ENCODE results near the gene SEC11A. TPM values are rescaled to one million over a fixed set of nuclear protein-coding genes. Genes with fewer than 3 reads are reported as not detected.

The SEC11A gene
- total and polyA plus RNA-seq, 4 donors = 56.7 to 90.2 (median 71.3) TPM

DNA sequence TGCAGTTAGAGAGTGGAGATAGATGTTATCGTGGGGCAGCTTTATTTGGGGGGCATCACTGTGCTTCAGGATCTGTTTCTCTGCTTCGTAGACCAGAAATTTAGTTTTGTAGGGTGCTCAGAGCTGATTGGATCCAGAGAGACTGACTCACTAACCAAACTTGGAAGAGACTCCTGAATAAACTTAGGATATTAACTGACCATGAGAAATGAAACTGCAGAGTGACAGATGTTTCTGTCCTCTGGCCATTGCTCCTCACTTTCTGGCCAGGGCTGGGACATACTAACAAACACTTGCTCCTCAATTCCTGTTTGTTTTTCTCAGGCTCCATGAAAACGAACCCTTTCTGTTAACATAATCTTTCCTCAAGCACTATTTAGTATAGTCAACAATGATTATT, 36.8 kb upstream of the SEC11A start:
- Histone ChIP-seq H3K4me3 (ENCODE audit: low read depth in 1 of 3, low read length in 3 of 3) (peak overlapping the region in 1 of 3 donors; percentile 6), H3K36me3 (ENCODE audit: control insufficient read depth in 4 of 4, insufficient read depth in 3 of 4, low read depth in 1 of 4, low read length in 3 of 4) (no peaks in the 10 kb centered on the region), H3K27me3 (ENCODE audit: control insufficient read depth in 4 of 4, insufficient read depth in 4 of 4, low read length in 3 of 4) (no peaks in the 10 kb centered on the region), H3K27ac (ENCODE audit: low read depth in 1 of 2, low read length in 2 of 2) (peak overlapping the region; percentile 63 to 93), H3K9me3 (ENCODE audit: control insufficient read depth in 4 of 4, low read length in 3 of 4) (no peaks in the 10 kb centered on the region), H3K4me1 (ENCODE audit: control insufficient read depth in 4 of 4, insufficient read depth in 4 of 4, low read length in 3 of 4) (peaks cover 25 to 73% (median 54%) of the 10 kb centered on the region in 4 donors), H3K9ac (ENCODE audit: low read depth in 1 of 2, low read length in 2 of 2) (peak overlapping the region in 1 of 2 donors; percentile 29)
- TF ChIP-seq, protein P1, sequence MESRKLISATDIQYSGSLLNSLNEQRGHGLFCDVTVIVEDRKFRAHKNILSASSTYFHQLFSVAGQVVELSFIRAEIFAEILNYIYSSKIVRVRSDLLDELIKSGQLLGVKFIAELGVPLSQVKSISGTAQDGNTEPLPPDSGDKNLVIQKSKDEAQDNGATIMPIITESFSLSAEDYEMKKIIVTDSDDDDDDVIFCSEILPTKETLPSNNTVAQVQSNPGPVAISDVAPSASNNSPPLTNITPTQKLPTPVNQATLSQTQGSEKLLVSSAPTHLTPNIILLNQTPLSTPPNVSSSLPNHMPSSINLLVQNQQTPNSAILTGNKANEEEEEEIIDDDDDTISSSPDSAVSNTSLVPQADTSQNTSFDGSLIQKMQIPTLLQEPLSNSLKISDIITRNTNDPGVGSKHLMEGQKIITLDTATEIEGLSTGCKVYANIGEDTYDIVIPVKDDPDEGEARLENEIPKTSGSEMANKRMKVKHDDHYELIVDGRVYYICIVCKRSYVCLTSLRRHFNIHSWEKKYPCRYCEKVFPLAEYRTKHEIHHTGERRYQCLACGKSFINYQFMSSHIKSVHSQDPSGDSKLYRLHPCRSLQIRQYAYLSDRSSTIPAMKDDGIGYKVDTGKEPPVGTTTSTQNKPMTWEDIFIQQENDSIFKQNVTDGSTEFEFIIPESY (IDR thresholded peaks at IDR 0.05) = no peak
- TF ChIP-seq HNF4A (conservative IDR thresholded peaks at IDR 0.05) (peak in 1 of 2 donors; percentile 44), RXRA (IDR thresholded peaks at IDR 0.05) (peak; percentile 18 to 56), TAF1 (conservative IDR thresholded peaks at IDR 0.05) (no peak), GABPA (IDR thresholded peaks at IDR 0.05 in 1 of 2, conservative IDR thresholded peaks at IDR 0.05 in 1 of 2) (no peak), SP1 (IDR thresholded peaks at IDR 0.05) (peak; percentile 14), RAD21 (IDR thresholded peaks at IDR 0.05) (peak in 1 of 2 donors; percentile 26)
- TF ChIP-seq, protein P2, sequence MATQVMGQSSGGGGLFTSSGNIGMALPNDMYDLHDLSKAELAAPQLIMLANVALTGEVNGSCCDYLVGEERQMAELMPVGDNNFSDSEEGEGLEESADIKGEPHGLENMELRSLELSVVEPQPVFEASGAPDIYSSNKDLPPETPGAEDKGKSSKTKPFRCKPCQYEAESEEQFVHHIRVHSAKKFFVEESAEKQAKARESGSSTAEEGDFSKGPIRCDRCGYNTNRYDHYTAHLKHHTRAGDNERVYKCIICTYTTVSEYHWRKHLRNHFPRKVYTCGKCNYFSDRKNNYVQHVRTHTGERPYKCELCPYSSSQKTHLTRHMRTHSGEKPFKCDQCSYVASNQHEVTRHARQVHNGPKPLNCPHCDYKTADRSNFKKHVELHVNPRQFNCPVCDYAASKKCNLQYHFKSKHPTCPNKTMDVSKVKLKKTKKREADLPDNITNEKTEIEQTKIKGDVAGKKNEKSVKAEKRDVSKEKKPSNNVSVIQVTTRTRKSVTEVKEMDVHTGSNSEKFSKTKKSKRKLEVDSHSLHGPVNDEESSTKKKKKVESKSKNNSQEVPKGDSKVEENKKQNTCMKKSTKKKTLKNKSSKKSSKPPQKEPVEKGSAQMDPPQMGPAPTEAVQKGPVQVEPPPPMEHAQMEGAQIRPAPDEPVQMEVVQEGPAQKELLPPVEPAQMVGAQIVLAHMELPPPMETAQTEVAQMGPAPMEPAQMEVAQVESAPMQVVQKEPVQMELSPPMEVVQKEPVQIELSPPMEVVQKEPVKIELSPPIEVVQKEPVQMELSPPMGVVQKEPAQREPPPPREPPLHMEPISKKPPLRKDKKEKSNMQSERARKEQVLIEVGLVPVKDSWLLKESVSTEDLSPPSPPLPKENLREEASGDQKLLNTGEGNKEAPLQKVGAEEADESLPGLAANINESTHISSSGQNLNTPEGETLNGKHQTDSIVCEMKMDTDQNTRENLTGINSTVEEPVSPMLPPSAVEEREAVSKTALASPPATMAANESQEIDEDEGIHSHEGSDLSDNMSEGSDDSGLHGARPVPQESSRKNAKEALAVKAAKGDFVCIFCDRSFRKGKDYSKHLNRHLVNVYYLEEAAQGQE (IDR thresholded peaks at IDR 0.05) = peak; percentile 58
- TF ChIP-seq, protein P3, sequence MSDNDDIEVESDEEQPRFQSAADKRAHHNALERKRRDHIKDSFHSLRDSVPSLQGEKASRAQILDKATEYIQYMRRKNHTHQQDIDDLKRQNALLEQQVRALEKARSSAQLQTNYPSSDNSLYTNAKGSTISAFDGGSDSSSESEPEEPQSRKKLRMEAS (IDR thresholded peaks at IDR 0.05) = no peak
- WGBS = 30% methylated on average over 3 of the region's 3 CpGs
- DNase-seq (ENCODE audit: low spot score) = no peak

- no peak for DNase-seq (ENCODE audit: low spot score)
- Histone ChIP-seq H3K9me3 (ENCODE audit: control insufficient read depth in 4 of 4, low read length in 3 of 4) (no peaks in the 10 kb centered on the region), H3K4me3 (ENCODE audit: low read depth in 1 of 3, low read length in 3 of 3) (peak overlapping the region in 1 of 3 donors; percentile 6), H3K9ac (ENCODE audit: low read depth in 1 of 2, low read length in 2 of 2) (peak overlapping the region in 1 of 2 donors; percentile 29), H3K27ac (ENCODE audit: low read depth in 1 of 2, low read length in 2 of 2) (peak overlapping the region; percentile 63 to 93), H3K36me3 (ENCODE audit: control insufficient read depth in 4 of 4, insufficient read depth in 3 of 4, low read depth in 1 of 4, low read length in 3 of 4) (no peaks in the 10 kb centered on the region), H3K27me3 (ENCODE audit: control insufficient read depth in 4 of 4, insufficient read depth in 4 of 4, low read length in 3 of 4) (no peaks in the 10 kb centered on the region), H3K4me1 (ENCODE audit: control insufficient read depth in 4 of 4, insufficient read depth in 4 of 4, low read length in 3 of 4) (peaks cover 25 to 74% (median 56%) of the 10 kb centered on the region in 4 donors)
- WGBS = 82% methylated on average over 1 of the region's 1 CpG
- TF ChIP-seq NR2F2 (IDR thresholded peaks at IDR 0.05) = no peak
- TF ChIP-seq, protein P1 (IDR thresholded peaks at IDR 0.05) = no peak
- TF ChIP-seq HNF4G (IDR thresholded peaks at IDR 0.05) = no peak
- no peak for TF ChIP-seq ATF3 (IDR thresholded peaks at IDR 0.05)
- no peak for TF ChIP-seq SP1 (IDR thresholded peaks at IDR 0.05)
- TF ChIP-seq FOXA2 (IDR thresholded peaks at IDR 0.05) = no peak
- TF ChIP-seq, protein P2 (IDR thresholded peaks at IDR 0.05) = no peak
- TF ChIP-seq GABPA (IDR thresholded peaks at IDR 0.05 in 1 of 2, conservative IDR thresholded peaks at IDR 0.05 in 1 of 2) = no peak
- TF ChIP-seq RAD21 (IDR thresholded peaks at IDR 0.05) = no peak
- TF ChIP-seq HNF4A (conservative IDR thresholded peaks at IDR 0.05) = no peak
- TF ChIP-seq, protein P4, sequence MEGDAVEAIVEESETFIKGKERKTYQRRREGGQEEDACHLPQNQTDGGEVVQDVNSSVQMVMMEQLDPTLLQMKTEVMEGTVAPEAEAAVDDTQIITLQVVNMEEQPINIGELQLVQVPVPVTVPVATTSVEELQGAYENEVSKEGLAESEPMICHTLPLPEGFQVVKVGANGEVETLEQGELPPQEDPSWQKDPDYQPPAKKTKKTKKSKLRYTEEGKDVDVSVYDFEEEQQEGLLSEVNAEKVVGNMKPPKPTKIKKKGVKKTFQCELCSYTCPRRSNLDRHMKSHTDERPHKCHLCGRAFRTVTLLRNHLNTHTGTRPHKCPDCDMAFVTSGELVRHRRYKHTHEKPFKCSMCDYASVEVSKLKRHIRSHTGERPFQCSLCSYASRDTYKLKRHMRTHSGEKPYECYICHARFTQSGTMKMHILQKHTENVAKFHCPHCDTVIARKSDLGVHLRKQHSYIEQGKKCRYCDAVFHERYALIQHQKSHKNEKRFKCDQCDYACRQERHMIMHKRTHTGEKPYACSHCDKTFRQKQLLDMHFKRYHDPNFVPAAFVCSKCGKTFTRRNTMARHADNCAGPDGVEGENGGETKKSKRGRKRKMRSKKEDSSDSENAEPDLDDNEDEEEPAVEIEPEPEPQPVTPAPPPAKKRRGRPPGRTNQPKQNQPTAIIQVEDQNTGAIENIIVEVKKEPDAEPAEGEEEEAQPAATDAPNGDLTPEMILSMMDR (IDR thresholded peaks at IDR 0.05; ENCODE audit: low read depth, low read length, missing input control) = no peak
- TF ChIP-seq, protein P3 (IDR thresholded peaks at IDR 0.05) = no peak
- TF ChIP-seq TAF1 (conservative IDR thresholded peaks at IDR 0.05) = no peak
- TF ChIP-seq YY1 (IDR thresholded peaks at IDR 0.05) = no peak
- TF ChIP-seq JUND (IDR thresholded peaks at IDR 0.05) = no peak
- no peak for TF ChIP-seq RXRA (IDR thresholded peaks at IDR 0.05)
- no peak for TF ChIP-seq FOXA1 (IDR thresholded peaks at IDR 0.05)
Measured at GRCh38 chr15:84752195-84752594, 36.3 kb upstream of the SEC11A start.

All from liver (tissue), 9 donors.